K562 (cell line): ENCODE data around the gene CCDC136. TPM values are rescaled to one million over a fixed set of nuclear protein-coding genes. Genes with fewer than 3 reads are reported as not detected.
A peak's percentile ranks its signal among the peaks of the same experiment; 100 is the strongest.

ENCODE experiments used
- COPS2 ChIP-seq: fragments of 450-650 bp; conservative IDR thresholded peaks from 2 replicates; pipeline ENCODE4 v1.6.1; 2016; ENCODE audit warnings: mild to moderate bottlenecking, moderate library complexity
- ELF4 ChIP-seq: fragments of 450-650 bp; formaldehyde crosslinking; IDR thresholded peaks from 2 replicates; pipeline ENCODE4 v1.4.0; 2022; ENCODE audit warnings: missing genetic modification characterization
- KDM4B ChIP-seq, 2 experiments: fragments of 450-650 bp in 1 of 2; sonication (generic) in 1 of 2; IDR thresholded peaks; 2 replicates each; pipeline ENCODE4 v1.6.1; 2016 to 2017; ENCODE audit warnings: borderline replicate concordance in 2 of 2, antibody characterized with exemption in 1 of 2, low read depth in 1 of 2, mild to moderate bottlenecking in 1 of 2
- MTA2 ChIP-seq: fragments of 450-650 bp; IDR thresholded peaks from 2 replicates; pipeline ENCODE4 v1.6.1; 2016; ENCODE audit warnings: low read depth
- MTF1 ChIP-seq: fragments of 250-450 bp; sonication (Bioruptor Pico); IDR thresholded peaks from 2 replicates; pipeline ENCODE4 v1.9.0; 2021; ENCODE audit warnings: moderate library complexity, mild to moderate bottlenecking, inconsistent platforms, borderline replicate concordance
- MYC ChIP-seq, 2 experiments: fragments of 250-450 bp in 1 of 2; sonication (Bioruptor Pico) in 1 of 2; IDR thresholded peaks; 2 replicates each; pipeline versions ENCODE4 v1.5.1 to v1.6.1; 2012 to 2021; ENCODE audit warnings: low read depth in 2 of 2, borderline replicate concordance in 1 of 2, improper control_type of control experiment in 1 of 2, low read length in 1 of 2, mild to moderate bottlenecking in 1 of 2, moderate library complexity in 1 of 2
- NFIC ChIP-seq: fragments of 450-650 bp; IDR thresholded peaks from 2 replicates; pipeline ENCODE4 v1.6.1; 2017; ENCODE audit warnings: mild to moderate bottlenecking, inconsistent platforms
- OTX1 ChIP-seq: fragments of 450-650 bp; formaldehyde crosslinking; IDR thresholded peaks from 2 replicates; pipeline ENCODE4 v1.4.0; 2022; ENCODE audit warnings: mild to moderate bottlenecking
- ZNF165 ChIP-seq: fragments of 250-450 bp; sonication (Bioruptor Pico); IDR thresholded peaks from 2 replicates; pipeline ENCODE4 v1.4.0; 2020; ENCODE audit warnings: borderline replicate concordance
- polyA plus RNA-seq, 8 experiments: library from polyadenylated mRNA; depleted of rRNA in 4 of 8; stranded (reverse) in 5 of 8; unstranded in 3 of 8; fragments of >200 nt; fragmentation: Nextera tagmentation in 2 of 8; fragmentation: Illumina TruSeq in 1 of 8; extraction: Ambion mirVana in 2 of 8; extraction: Trizol in 1 of 8; gene quantifications; 2 replicates each; pipeline versions ENCODE4 v1.2.1 to v1.2.3, GENCODE V29; 2011 to 2014; ENCODE audit warnings: inconsistent platforms in 1 of 8, missing spikeins in 1 of 8
- total RNA-seq, 7 experiments: library from RNA; depleted of rRNA in 6 of 7; stranded (reverse); fragments of >200 nt in 6 of 7; fragmentation: Illumina TruSeq in 2 of 7; extraction: Trizol in 2 of 7; gene quantifications; 2 replicates each; pipeline versions ENCODE4 v1.2.1 to v1.2.3, GENCODE V29; 2011 to 2021; ENCODE audit warnings: low replicate concordance in 1 of 7
- TF ChIP-seq, protein P1 (sequence below): fragments of 450-650 bp; IDR thresholded peaks from 2 replicates; pipeline ENCODE4 v1.6.1; 2016; ENCODE audit warnings: missing biosample characterization, missing genetic modification characterization
- TF ChIP-seq, protein P2 (sequence below), 2 experiments: fragments of 450-650 bp in 1 of 2; sonication (generic) in 1 of 2; formaldehyde crosslinking in 1 of 2; IDR thresholded peaks; 2 replicates each; pipeline versions ENCODE4 v1.7.1 to v1.9.0; 2016 to 2022; ENCODE audit warnings: inconsistent platforms in 1 of 2, mild to moderate bottlenecking in 1 of 2, missing genetic modification reagents in 1 of 2
- TF ChIP-seq, protein P3 (sequence below): conservative IDR thresholded peaks from 2 replicates; pipeline ENCODE4 v1.6.1; 2011; ENCODE audit warnings: low read depth, mild to moderate bottlenecking, low read length; ENCODE audit not compliant: control insufficient read depth

The CCDC136 gene
- total and polyA plus RNA-seq, 9 of the 15 experiments (the other 6 are each of a cell fraction or from before 2014, with no cell fraction given): 2.4 to 40.8 (median 26.5) TPM

DNA sequence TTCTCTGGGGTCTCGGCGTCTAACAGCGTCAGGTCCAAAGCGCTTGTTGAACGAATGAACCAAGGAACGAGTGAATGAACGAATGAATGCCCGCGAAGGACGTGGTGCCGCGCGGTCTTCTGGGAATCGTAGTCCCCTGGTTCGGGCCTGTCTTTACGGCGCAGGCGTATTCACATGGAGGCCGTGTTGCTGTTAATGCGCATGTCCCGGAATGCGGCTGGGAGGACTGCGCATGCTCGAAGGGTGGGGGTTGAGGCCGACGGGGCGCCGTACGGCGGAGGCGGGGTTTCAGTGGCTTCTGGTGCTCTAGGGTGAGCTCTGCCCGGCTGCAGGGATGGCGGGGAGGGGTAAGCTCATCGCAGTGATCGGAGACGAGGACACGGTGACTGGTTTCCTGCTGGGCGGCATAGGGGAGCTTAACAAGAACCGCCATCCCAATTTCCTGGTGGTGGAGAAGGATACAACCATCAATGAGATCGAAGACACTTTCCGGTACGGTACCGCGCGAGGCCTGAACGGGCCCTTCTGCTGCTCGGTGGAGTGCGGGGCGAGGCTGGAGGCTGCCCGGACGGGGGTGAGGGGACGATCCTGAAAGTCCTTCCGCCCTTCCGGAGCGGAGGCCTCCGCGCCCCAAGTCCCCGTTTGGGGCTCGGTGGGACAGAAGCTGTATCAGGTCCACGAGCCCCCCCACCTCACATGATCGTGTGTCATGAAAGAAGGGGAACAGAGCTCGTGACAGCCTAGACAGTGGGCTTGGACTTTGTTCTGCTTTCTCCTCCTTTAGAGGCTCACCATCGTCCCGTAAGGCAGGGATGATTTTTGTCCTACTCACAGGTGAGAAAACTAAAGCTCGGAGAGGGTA is 71.0 kb downstream of the CCDC136 start, which contains the start of gene ATP6V1F (continued):
- TF ChIP-seq COPS2 (no peak), ELF4 (CRISPR knock-in tag) (no peak), MTA2 (no peak), ZNF165 (CRISPR knock-in tag) (no peak), KDM4B (IDR thresholded peaks at IDR 0.05; ENCODE audit: borderline replicate concordance in 2 of 2, low read depth in 1 of 2) (peak in 1 of 2 experiments; percentile 25; a peak in 1 of 4 replicates), MYC (IDR thresholded peaks at IDR 0.05; ENCODE audit: low read depth, low read length) (peak; percentile 59), MYC (CRISPR knock-in tag; IDR thresholded peaks at IDR 0.05; ENCODE audit: borderline replicate concordance, low read depth) (peak; percentile 81; the same call in 1 of the 2 replicates), OTX1 (CRISPR knock-in tag) (no peak), NFIC (no peak; the same call in 1 of the 2 replicates), MTF1 (CRISPR knock-in tag) (no peak)
- TF ChIP-seq, protein P1, sequence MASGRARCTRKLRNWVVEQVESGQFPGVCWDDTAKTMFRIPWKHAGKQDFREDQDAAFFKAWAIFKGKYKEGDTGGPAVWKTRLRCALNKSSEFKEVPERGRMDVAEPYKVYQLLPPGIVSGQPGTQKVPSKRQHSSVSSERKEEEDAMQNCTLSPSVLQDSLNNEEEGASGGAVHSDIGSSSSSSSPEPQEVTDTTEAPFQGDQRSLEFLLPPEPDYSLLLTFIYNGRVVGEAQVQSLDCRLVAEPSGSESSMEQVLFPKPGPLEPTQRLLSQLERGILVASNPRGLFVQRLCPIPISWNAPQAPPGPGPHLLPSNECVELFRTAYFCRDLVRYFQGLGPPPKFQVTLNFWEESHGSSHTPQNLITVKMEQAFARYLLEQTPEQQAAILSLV (tag): no peak
- TF ChIP-seq, protein P2, sequence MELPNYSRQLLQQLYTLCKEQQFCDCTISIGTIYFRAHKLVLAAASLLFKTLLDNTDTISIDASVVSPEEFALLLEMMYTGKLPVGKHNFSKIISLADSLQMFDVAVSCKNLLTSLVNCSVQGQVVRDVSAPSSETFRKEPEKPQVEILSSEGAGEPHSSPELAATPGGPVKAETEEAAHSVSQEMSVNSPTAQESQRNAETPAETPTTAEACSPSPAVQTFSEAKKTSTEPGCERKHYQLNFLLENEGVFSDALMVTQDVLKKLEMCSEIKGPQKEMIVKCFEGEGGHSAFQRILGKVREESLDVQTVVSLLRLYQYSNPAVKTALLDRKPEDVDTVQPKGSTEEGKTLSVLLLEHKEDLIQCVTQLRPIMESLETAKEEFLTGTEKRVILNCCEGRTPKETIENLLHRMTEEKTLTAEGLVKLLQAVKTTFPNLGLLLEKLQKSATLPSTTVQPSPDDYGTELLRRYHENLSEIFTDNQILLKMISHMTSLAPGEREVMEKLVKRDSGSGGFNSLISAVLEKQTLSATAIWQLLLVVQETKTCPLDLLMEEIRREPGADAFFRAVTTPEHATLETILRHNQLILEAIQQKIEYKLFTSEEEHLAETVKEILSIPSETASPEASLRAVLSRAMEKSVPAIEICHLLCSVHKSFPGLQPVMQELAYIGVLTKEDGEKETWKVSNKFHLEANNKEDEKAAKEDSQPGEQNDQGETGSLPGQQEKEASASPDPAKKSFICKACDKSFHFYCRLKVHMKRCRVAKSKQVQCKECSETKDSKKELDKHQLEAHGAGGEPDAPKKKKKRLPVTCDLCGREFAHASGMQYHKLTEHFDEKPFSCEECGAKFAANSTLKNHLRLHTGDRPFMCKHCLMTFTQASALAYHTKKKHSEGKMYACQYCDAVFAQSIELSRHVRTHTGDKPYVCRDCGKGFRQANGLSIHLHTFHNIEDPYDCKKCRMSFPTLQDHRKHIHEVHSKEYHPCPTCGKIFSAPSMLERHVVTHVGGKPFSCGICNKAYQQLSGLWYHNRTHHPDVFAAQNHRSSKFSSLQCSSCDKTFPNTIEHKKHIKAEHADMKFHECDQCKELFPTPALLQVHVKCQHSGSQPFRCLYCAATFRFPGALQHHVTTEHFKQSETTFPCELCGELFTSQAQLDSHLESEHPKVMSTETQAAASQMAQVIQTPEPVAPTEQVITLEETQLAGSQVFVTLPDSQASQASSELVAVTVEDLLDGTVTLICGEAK (IDR thresholded peaks at IDR 0.05): peak; percentile 47
- TF ChIP-seq, protein P2 (CRISPR knock-in tag; IDR thresholded peaks at IDR 0.05): no peak
- TF ChIP-seq, protein P3, sequence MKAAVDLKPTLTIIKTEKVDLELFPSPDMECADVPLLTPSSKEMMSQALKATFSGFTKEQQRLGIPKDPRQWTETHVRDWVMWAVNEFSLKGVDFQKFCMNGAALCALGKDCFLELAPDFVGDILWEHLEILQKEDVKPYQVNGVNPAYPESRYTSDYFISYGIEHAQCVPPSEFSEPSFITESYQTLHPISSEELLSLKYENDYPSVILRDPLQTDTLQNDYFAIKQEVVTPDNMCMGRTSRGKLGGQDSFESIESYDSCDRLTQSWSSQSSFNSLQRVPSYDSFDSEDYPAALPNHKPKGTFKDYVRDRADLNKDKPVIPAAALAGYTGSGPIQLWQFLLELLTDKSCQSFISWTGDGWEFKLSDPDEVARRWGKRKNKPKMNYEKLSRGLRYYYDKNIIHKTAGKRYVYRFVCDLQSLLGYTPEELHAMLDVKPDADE: peak; percentile 78; the same call in 1 of the 2 replicates
